Brain pericyte (primary cell): ENCODE data around the gene TGFB3.
"Not testable (repeated sequence)": the region's sequence is repeated elsewhere in the genome, so short reads cannot be mapped to it uniquely, and the experiment has no call there.

Source experiments
- DNase-seq: peaks from one replicate; pipeline ENCODE4 v3.0.0-alpha.2; 2012; ENCODE audit warnings: low read depth, low spot score

Gene TGFB3

GRCh38 chr14:75960231-75960630, 21.6 kb downstream of the TGFB3 start:
- DNase-seq: no peak

GRCh38 chr14:75959031-75959430, 22.8 kb downstream of the TGFB3 start:
- no peak for DNase-seq

- DNase-seq: no peak
These were observed 29.3 kb downstream of the TGFB3 start for GRCh38 chr14:75952489-75952888.

- no peak for DNase-seq
These were observed 35.0 kb downstream of the TGFB3 start for GRCh38 chr14:75946785-75947184.

- no peak for DNase-seq
These were observed 37.1 kb downstream of the TGFB3 start for GRCh38 chr14:75944607-75945241.

GRCh38 chr14:75941030-75941429, 40.8 kb downstream of the TGFB3 start:
- no peak for DNase-seq

- DNase-seq: no peak
These were observed 42.6 kb downstream of the TGFB3 start for GRCh38 chr14:75939200-75939599.

GRCh38 chr14:75934998-75935628, 46.7 kb downstream of the TGFB3 start:
- no peak for DNase-seq

- DNase-seq: no peak
These were observed 48.0 kb downstream of the TGFB3 start for GRCh38 chr14:75933712-75934296.

GRCh38 chr14:75928690-75929181, 53.1 kb downstream of the TGFB3 start:
- no peak for DNase-seq

- DNase-seq: no peak
These were observed 54.2 kb downstream of the TGFB3 start for GRCh38 chr14:75927564-75928087.

- no peak for DNase-seq
These were observed 55.2 kb downstream of the TGFB3 start for GRCh38 chr14:75926431-75927115.

GRCh38 chr14:75925141-75925840, 56.5 kb downstream of the TGFB3 start:
- DNase-seq: not testable (repeated sequence)

GRCh38 chr14:75920421-75920820, 61.4 kb downstream of the TGFB3 start:
- DNase-seq: not testable (repeated sequence)

GRCh38 chr14:75917946-75918335, 63.9 kb downstream of the TGFB3 start:
- no peak for DNase-seq

GRCh38 chr14:75917322-75917945, 64.4 kb downstream of the TGFB3 start:
- no peak for DNase-seq

- no peak for DNase-seq
These were observed 66.8 kb downstream of the TGFB3 start for GRCh38 chr14:75915045-75915444.

GRCh38 chr14:75913183-75913582, 68.6 kb downstream of the TGFB3 start:
- no peak for DNase-seq

GRCh38 chr14:75911883-75912282, 69.9 kb downstream of the TGFB3 start:
- no peak for DNase-seq

- no peak for DNase-seq
These were observed 71.7 kb downstream of the TGFB3 start for GRCh38 chr14:75910048-75910447.

GRCh38 chr14:75909630-75910029, 72.2 kb downstream of the TGFB3 start:
- DNase-seq: no peak
